ENCODE results near the gene LY6G6C.

Gene LY6G6C

GRCh38 chr6:31740397-31741223 lies 19.1 kb upstream of the LY6G6C start:
- Histone ChIP-seq H3K27ac (peak overlapping the region; percentile 68), H3K27me3 (replicated peaks) (no peaks in the 10 kb centered on the region), H3K36me3 (replicated peaks) (peaks cover 3% of the 10 kb centered on the region), H3K4me3 (ENCODE audit: low read depth, low read length) (peak overlapping the region; percentile 91)
- TF ChIP-seq CTCF (IDR thresholded peaks at IDR 0.05; ENCODE audit: low read depth, low read length, missing control alignments): no peak
- no peak for DNase-seq
- in situ Hi-C loops (cut with HindIII; ENCODE audit: low pct_ligation_motif_present, low sequenced_read_pairs): no loop called here

GRCh38 chr6:31739639-31740396 lies 18.3 kb upstream of the LY6G6C start, which contains the start of gene MSH5:
MSH5 (plus strand) TSS chr6:31740005; CDS start chr6:31740467, 462 bp downstream.
- Histone ChIP-seq H3K36me3 (replicated peaks) (peaks cover 3% of the 10 kb centered on the region), H3K27ac (peak within 1 kb of the TSS; percentile 68), H3K4me3 (ENCODE audit: low read depth, low read length) (peak within 1 kb of the TSS; percentile 91), H3K27me3 (replicated peaks) (no peaks in the 10 kb centered on the region)
- in situ Hi-C loops (cut with HindIII; ENCODE audit: low pct_ligation_motif_present, low sequenced_read_pairs): no loop called here
- TF ChIP-seq CTCF (IDR thresholded peaks at IDR 0.05; ENCODE audit: low read depth, low read length, missing control alignments): no peak
- peak; percentile 99 for DNase-seq

DNA sequence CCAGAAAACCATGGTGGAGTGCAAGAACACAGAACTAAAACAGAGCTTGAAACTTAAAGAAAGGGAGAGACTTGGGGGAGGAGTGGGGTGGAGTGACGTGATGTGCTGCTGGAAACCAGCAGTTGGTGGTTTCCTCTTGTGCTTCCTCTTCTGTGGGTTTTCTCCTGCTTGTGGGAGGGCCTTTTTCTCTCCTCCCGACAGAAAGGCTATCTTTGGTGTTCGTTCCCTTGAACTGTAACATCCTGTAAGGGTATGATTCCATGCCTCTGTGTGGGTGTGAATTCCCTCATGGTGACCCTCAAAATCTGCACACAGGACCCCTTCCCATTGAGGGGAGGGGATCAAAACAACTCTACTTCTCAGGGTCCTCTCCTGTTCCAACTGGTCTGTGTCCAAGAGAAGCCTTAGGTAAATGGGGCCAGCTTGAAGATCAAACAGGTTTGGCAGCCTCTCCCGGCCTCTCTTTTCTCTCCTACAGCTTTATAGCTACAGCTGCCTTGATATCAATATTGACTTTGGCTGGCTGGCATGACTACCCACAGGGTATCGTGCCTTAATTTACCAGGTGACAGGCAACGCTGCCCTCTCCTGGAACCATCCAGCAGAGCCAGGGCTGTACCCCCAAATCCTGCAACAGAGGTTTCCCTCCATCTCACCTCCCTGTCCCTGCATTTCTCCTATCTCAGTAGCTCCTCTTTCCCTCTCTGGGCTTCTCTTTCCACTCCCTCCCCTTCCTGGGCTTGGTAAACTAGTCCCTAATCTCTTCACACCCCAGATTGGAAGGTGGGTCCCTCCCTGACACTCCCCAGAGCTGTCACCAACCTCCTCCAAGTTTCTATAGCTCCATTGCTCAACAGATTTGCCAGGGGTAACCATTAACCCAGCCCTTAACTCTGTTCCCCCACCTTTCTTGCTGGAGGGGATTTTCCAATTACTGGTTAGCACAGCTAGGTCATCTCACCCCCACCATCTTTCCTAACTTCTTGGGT lies 16.7 kb upstream of the LY6G6C start:
- Histone ChIP-seq H3K4me3 (ENCODE audit: low read depth, low read length) (peak overlapping the region; percentile 36), H3K36me3 (replicated peaks) (peaks cover 15% of the 10 kb centered on the region), H3K27me3 (replicated peaks) (no peaks in the 10 kb centered on the region), H3K27ac (peak overlapping the region; percentile 61)
- in situ Hi-C loops (cut with HindIII; ENCODE audit: low pct_ligation_motif_present, low sequenced_read_pairs): no loop called here
- peak; percentile 82 for DNase-seq
- peak; percentile 55 for TF ChIP-seq CTCF (IDR thresholded peaks at IDR 0.05; ENCODE audit: low read depth, low read length, missing control alignments)

DNA sequence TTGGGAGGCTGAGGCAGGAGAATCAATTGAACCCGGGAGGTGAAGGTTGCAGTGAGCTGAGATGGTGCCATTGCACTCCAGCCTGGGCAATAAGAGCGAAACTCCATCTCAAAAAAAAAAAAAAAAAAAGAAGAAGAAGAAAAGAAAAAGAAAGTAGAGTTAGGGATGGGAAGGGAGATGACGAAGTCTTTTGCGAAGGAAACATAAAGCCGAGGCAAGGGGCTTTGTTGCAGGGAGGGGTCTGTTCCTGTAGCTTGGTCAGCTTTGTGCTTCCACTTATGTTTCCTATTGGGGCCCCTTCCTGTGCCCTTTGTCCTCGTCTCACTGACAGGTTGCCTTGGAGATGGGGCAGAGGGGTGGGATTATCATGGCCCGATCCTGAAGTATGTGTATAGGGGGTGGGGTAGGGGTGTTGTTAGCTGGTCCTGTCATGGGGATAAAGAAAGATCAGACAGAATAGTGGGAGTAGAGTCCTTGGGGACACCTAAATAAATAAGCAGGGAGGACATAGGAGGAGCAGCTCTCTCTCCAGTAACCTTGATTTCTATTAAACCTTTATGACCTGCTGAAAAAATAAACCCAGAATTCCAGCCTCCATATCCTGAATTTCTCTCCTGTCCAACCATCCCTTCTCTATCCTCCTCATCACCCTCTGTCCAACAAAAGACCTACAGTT lies 15.9 kb upstream of the LY6G6C start:
- H3K4me3 ChIP-seq (ENCODE audit: low read depth, low read length): no peak overlapping the region
- TF ChIP-seq CTCF (IDR thresholded peaks at IDR 0.05; ENCODE audit: low read depth, low read length, missing control alignments): no peak
- peak overlapping the region; percentile 61 for H3K27ac ChIP-seq
- H3K27me3 ChIP-seq (replicated peaks): no peaks in the 10 kb centered on the region
- DNase-seq: no peak
- in situ Hi-C loops (cut with HindIII; ENCODE audit: low pct_ligation_motif_present, low sequenced_read_pairs): no loop called here
- H3K36me3 ChIP-seq (replicated peaks): peaks cover 21% of the 10 kb centered on the region

- Histone ChIP-seq H3K27me3 (replicated peaks) (no peaks in the 10 kb centered on the region), H3K4me3 (ENCODE audit: low read depth, low read length) (peak overlapping the region; percentile 96), H3K27ac (peak overlapping the region; percentile 81), H3K36me3 (replicated peaks) (peaks cover 26% of the 10 kb centered on the region)
- no peak for TF ChIP-seq CTCF (IDR thresholded peaks at IDR 0.05; ENCODE audit: low read depth, low read length, missing control alignments)
- in situ Hi-C loops (cut with HindIII; ENCODE audit: low pct_ligation_motif_present, low sequenced_read_pairs): no loop called here
- no peak for DNase-seq
Observed at GRCh38 chr6:31736768-31737314, 15.3 kb upstream of the LY6G6C start.
